ENCODE measurements around the gene COL13A1.

COL13A1 gene

DNA sequence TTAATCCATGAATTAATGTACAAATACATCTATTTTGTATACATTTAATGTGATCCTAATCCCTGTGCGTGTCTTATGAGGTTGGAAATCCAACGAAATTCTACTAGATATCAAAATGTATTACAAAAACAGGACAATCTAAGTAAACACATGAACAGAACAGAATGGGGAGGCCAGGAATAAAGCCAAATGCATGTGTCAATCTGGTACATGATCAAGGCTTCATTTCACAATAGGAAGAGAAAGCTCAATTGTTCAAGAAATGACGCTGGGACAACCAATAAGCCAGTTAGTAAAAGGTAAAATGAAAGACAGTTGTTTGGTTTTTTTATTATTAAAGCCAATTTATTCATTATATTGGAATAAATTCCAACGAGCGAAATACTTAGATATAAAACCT, 83.0 kb downstream of the COL13A1 start:
- no peak for DNase-seq (ENCODE audit: low read depth in 1 of 2, low spot score in 1 of 2)

GRCh38 chr10:69885379-69886013, 83.8 kb downstream of the COL13A1 start:
- no peak for DNase-seq (ENCODE audit: low read depth in 1 of 2, low spot score in 1 of 2)

GRCh38 chr10:69888882-69889584, 87.3 kb downstream of the COL13A1 start:
- DNase-seq (ENCODE audit: low read depth in 1 of 2, low spot score in 1 of 2), result no peak

DNA sequence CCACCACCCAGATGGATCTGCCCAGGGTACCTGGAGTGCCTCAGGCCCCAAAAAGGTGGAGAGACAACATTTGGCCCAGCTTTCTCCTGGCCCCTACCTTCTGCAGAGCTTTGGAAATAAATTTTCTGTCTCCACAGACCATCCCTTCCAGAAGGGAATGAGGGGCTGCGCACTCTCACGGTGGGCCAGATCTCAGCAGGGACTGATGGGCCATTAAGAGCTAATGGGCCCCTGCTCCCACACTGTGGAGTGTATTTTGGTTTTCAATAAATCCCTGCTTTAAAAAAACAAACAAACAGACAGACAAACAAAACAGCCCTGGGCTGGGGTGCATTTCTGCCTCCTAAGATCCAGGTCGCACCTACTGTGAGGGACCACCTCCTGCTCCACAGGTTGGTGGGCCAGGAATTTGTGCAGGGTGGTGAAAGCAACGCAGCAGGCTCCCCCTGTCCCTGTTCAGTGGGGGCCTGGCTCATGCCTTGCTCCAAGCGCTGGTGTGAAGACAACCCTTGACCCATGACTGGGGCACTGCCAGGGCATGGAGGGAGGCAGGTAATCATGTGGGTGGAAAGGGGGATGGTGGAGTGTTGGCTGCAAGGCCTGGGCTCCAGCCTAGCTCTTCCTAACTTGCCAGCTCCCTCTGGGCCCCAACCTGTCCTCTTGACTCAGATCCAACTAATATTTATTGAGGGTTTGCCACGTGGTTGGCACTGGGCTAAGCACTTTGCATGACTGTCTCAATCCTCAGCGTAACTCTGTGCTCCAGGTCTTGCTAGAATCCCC, 88.5 kb downstream of the COL13A1 start:
- no peak for DNase-seq (ENCODE audit: low read depth in 1 of 2, low spot score in 1 of 2)

DNA sequence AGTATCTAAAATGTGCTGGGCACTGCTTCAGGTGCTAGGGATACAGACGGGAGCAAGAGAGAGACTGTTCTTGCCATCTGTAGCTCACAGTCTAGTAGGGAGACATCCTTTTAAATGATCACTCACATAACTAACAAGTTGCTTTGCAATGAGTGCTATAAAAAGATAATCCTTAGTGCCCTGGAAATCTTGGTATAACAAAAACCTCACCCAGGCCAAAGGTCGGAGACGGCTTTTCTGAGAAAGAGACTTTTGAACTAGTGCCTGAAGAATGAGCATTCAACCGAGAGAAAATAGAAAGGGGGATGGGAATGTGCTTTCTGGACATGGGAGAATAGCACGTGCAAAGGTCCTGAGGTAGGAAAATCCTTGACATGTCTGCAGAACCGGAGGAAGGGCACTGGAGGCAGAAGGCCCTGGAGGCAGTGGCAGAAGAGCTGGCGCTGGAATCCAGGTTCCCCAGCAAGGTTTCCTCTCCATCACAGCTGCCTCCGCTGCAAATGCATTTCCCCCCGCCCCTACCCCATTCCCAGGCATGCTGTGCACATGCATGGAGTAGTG, 89.4 kb downstream of the COL13A1 start:
- DNase-seq (ENCODE audit: low read depth in 1 of 2, low spot score in 1 of 2), result no peak

DNA sequence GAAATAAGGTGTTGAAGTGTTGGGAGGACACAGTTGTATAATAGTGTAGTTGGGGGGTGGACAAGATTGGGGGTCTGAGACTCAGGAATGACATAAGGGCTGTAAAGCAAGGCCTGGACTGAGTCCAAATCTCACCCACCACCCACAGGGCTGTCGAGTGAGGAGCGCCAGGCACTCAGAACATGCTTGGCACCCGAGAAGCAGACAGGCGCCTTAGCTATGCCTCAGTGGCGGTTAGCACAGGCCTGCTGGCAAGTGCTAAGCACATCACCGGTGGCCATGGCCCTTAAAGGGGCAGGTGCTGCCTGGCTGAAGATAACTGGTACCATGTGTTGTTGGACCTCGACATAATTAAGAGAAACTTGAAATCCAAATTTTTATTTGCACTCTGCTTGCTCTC, 90.7 kb downstream of the COL13A1 start:
- DNase-seq (ENCODE audit: low read depth in 1 of 2, low spot score in 1 of 2), result no peak

- no peak for DNase-seq (ENCODE audit: low read depth in 1 of 2, low spot score in 1 of 2)
These were observed 91.1 kb downstream of the COL13A1 start for GRCh38 chr10:69892816-69893215.

- no peak for DNase-seq (ENCODE audit: low read depth in 1 of 2, low spot score in 1 of 2)
These were observed 91.7 kb downstream of the COL13A1 start for GRCh38 chr10:69893271-69893900.

- DNase-seq (ENCODE audit: low read depth in 1 of 2, low spot score in 1 of 2), result no peak
These were observed 92.5 kb downstream of the COL13A1 start for GRCh38 chr10:69894156-69894555.

GRCh38 chr10:69895759-69896158, 94.1 kb downstream of the COL13A1 start:
- no peak for DNase-seq (ENCODE audit: low read depth in 1 of 2, low spot score in 1 of 2)

- DNase-seq (ENCODE audit: low read depth in 1 of 2, low spot score in 1 of 2), result no peak
These were observed 95.0 kb downstream of the COL13A1 start for GRCh38 chr10:69896606-69897231.

GRCh38 chr10:69897432-69897831, 95.7 kb downstream of the COL13A1 start:
- no peak for DNase-seq (ENCODE audit: low read depth in 1 of 2, low spot score in 1 of 2)

GRCh38 chr10:69897999-69898398, 96.3 kb downstream of the COL13A1 start:
- no peak for DNase-seq (ENCODE audit: low read depth in 1 of 2, low spot score in 1 of 2)

DNA sequence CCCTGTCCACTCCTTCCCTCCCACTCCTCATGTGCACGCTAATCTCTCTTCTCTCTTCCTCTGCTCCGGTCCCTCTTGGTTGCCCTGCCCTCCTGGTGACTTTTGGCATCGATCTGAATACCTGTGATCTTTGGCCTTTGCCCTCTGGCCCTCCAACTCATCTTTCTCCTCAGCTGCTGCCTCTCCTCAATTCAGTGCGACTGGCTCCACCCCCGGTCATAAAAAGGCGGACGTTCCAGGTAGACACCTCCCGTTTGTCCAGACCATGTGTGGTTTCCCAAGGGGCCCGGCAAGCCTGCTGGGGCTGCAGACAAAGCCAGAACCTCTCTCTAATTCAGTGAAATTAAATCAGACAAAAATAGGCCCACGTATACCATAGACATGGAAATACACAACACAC, 96.8 kb downstream of the COL13A1 start:
- DNase-seq (ENCODE audit: low read depth in 1 of 2, low spot score in 1 of 2), result no peak

- no peak for DNase-seq (ENCODE audit: low read depth in 1 of 2, low spot score in 1 of 2)
These were observed 97.2 kb downstream of the COL13A1 start for GRCh38 chr10:69898941-69899340.

- no peak for DNase-seq (ENCODE audit: low read depth in 1 of 2, low spot score in 1 of 2)
These were observed 98.3 kb downstream of the COL13A1 start for GRCh38 chr10:69899727-69900595.

DNA sequence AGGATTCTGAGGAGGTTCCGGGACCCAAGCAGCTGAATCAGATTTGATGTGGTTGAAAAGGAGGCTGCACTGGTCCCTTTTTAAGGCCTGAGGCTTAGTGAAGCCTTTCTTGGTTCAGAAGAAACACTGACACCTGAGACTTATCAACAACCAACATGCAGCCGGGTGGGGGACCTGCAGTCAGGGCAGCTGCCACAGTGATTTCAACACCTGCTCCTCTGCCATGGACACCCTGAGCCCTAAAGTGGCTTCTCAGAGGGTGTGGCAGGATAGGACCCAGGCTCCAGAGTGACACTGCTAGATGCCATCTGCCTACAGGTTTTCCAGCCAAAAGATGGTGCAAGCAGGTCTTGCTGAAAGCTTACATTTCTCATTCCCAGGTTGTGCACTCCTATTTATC, 99.3 kb downstream of the COL13A1 start:
- no peak for DNase-seq (ENCODE audit: low read depth in 1 of 2, low spot score in 1 of 2)

DNA sequence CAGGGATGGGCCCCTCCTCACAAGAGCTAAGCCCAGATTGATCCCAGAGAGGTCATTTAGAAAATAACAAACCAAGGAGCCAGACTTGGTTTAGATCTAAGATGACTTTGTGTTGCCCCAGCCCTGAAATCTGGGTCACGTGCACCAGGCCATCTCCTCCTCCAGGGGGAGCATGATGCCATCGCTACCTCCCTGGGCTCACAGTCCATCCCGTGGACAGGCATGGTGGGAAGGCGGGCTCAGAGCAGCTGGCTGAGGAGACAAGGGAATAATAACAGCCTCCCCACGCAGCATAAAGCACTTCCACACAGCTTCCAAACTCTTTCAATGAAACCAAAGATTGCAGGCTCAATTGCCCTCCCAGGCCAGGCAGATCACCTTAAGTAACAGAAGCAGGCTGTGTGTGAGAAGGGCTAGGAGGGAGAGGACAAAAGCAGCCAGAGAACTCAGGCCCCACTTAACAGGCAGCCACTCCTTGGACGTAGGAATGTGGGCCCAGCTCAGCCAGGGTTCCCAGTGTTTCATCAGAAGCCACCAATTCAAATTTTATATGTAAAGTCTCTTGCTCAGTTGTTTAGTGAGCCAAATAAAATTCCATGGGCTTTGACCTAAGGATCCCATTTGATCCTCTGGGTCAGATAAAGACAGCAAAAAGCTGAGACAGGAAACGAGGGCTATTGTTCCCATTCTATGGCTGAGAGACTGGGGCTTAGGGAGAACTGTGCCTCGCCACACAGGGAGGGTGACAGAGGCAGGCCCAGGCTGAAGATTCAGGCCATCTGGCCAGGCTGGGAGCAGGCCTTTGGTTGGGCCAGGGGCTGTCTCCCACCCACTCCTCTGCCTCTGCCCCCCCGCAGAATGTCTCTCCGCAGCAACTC, 100.2 kb downstream of the COL13A1 start:
- DNase-seq (ENCODE audit: low read depth in 1 of 2, low spot score in 1 of 2), result no peak
